SK-N-SH (cell line): Measurements from ENCODE around the gene OGFRL1.

ENCODE experiments used
- CTCF ChIP-seq: fragments of 200-600 bp; sonication (generic); IDR thresholded peaks from 2 replicates; pipeline ENCODE4 v1.6.1; 2017; ENCODE audit warnings: antibody characterized with exemption, mild to moderate bottlenecking, moderate library complexity
- EP300 ChIP-seq, 2 experiments: IDR thresholded peaks; 2 replicates each; pipeline versions ENCODE4 v1.4.0 to v1.6.1; 2012; ENCODE audit warnings: borderline replicate concordance in 1 of 2, low read depth in 1 of 2, low read length in 1 of 2
- MEF2A ChIP-seq: IDR thresholded peaks from 2 replicates; pipeline ENCODE4 v1.4.0; 2012; ENCODE audit warnings: low read depth, borderline replicate concordance
- NRF1 ChIP-seq: IDR thresholded peaks from 2 replicates; pipeline ENCODE4 v1.6.1; 2012; ENCODE audit warnings: low read depth, mild to moderate bottlenecking, low read length
- REST ChIP-seq: IDR thresholded peaks from 2 replicates; pipeline ENCODE4 v1.6.1; 2012; ENCODE audit warnings: mild to moderate bottlenecking, low read depth, low read length, moderate library complexity
- RFX5 ChIP-seq: IDR thresholded peaks from 2 replicates; pipeline ENCODE4 v1.6.1; 2012; ENCODE audit warnings: mild to moderate bottlenecking, improper control_type of control experiment, low read length
- SIN3A ChIP-seq: IDR thresholded peaks from 2 replicates; pipeline ENCODE4 v1.6.1; 2012; ENCODE audit warnings: low read depth, mild to moderate bottlenecking, low read length, moderate library complexity, borderline replicate concordance

- TF ChIP-seq EP300 (IDR thresholded peaks at IDR 0.05; ENCODE audit: borderline replicate concordance in 1 of 2, low read depth in 1 of 2, low read length in 1 of 2) (no peak), RFX5 (no peak), CTCF (no peak), NRF1 (no peak), MEF2A (no peak), SIN3A (no peak), REST (no peak)
These were observed 54.2 kb downstream of the OGFRL1 start for GRCh38 chr6:71342772-71343171.
